Caco-2 (cell line): ENCODE results near the gene LRP1B. TPM values are rescaled to one million over a fixed set of nuclear protein-coding genes. Genes with fewer than 3 reads are reported as not detected.

Experiments
- BruUV-seq: library from RNA; stranded (reverse); fragments of 400-500 nt; replicated peaks from 2 replicates; lab custom pipeline; 2021; lab: Mats Ljungman, UMichigan
- CTCF ChIA-PET: fragments of 300-600 bp; sonication (Branson Sonifier 250); formaldehyde crosslinking; loops from one replicate; lab custom pipeline; 2022; ENCODE audit warnings: antibody characterized with exemption; lab: Charles Lee
- POLR2A ChIA-PET: fragments of 300-600 bp; sonication (Branson Sonifier 250); formaldehyde crosslinking; loops from one replicate; lab custom pipeline; 2022; ENCODE audit warnings: antibody characterized with exemption; lab: Charles Lee
- DNase-seq, 2 experiments: peaks; one replicate each; pipeline versions ENCODE4 v3.0.0 to v3.0.0-alpha.2; 2020 to 2022
- H3K27me3 ChIP-seq: replicated peaks from 2 replicates; pipeline ENCODE4 v1.6.0; 2011; ENCODE audit warnings: low read length; ENCODE audit not compliant: control insufficient read depth, insufficient read depth
- H3K36me3 ChIP-seq: 2 replicates; pipeline ENCODE4 v1.5.1; 2011; ENCODE audit warnings: low read length; ENCODE audit not compliant: control insufficient read depth, insufficient read depth
- H3K4me1 ChIP-seq: fragments of 250-450 bp; sonication (Bioruptor Pico); 2 replicates; pipeline ENCODE4 v1.5.1; 2020; ENCODE audit warnings: mild to moderate bottlenecking
- H3K4me3 ChIP-seq: 2 replicates; pipeline ENCODE4 v1.5.1; 2011; ENCODE audit warnings: low read depth, mild to moderate bottlenecking, control low read depth, low read length
- H3K9me3 ChIP-seq: fragments of 250-450 bp; sonication (Bioruptor Pico); 2 replicates; pipeline ENCODE4 v1.5.1; 2020; ENCODE audit warnings: mild to moderate bottlenecking, moderate library complexity
- H3K27ac Mint-ChIP-seq: one replicate; pipeline ENCODE4 v1.8.0; 2022; ENCODE audit warnings: mixed read lengths; ENCODE audit not compliant: unreplicated experiment
- H3K27me3 Mint-ChIP-seq: one replicate; pipeline ENCODE4 v1.8.0; 2022; ENCODE audit warnings: mixed read lengths; ENCODE audit not compliant: insufficient read depth, unreplicated experiment
- H3K36me3 Mint-ChIP-seq: one replicate; pipeline ENCODE4 v1.8.0; 2022; ENCODE audit warnings: mild to moderate bottlenecking, mixed read lengths; ENCODE audit not compliant: insufficient read depth, unreplicated experiment
- H3K4me1 Mint-ChIP-seq: one replicate; pipeline ENCODE4 v1.8.0; 2022; ENCODE audit warnings: low read depth, mixed read lengths; ENCODE audit not compliant: unreplicated experiment
- H3K4me3 Mint-ChIP-seq: one replicate; pipeline ENCODE4 v1.8.0; 2022; ENCODE audit warnings: mild to moderate bottlenecking, moderate library complexity, mixed read lengths; ENCODE audit not compliant: unreplicated experiment
- H3K9me3 Mint-ChIP-seq: one replicate; pipeline ENCODE4 v1.8.0; 2022; ENCODE audit warnings: mixed read lengths; ENCODE audit not compliant: unreplicated experiment
- CTCF ChIP-seq, 2 experiments: fragments of 200-600 bp in 1 of 2; IDR thresholded peaks; 1 replicate in 1 of 2; 2 replicates in 1 of 2; pipeline versions ENCODE4 v1.5.1 to v1.8.0; 2011 to 2022; ENCODE audit warnings: antibody characterized with exemption in 1 of 2, control low read depth in 1 of 2, inconsistent platforms in 1 of 2, low read depth in 1 of 2, low read length in 1 of 2, mild to moderate bottlenecking in 1 of 2, moderate library complexity in 1 of 2; ENCODE audit not compliant: insufficient read depth in 1 of 2, severe bottlenecking in 1 of 2, unreplicated experiment in 1 of 2
- intact Hi-C: fragments of 100-400 bp; cut with micrococcal nuclease; formaldehyde crosslinking; loops from one replicate; pipeline ENCODE4 v1.10.0; 2022; ENCODE audit not compliant: unreplicated experiment
- total RNA-seq: library from RNA; stranded (reverse); gene quantifications from 2 replicates; pipeline ENCODE4 v1.2.3, GENCODE V29; 2022

Gene LRP1B
- total RNA-seq, 1 experiment from 2014 or later: not detected

GRCh38 chr2:140200764-140201163 lies 1930.1 kb downstream of the LRP1B start:
- intact Hi-C loops: no loop called here

GRCh38 chr2:140200307-140200706 lies 1930.5 kb downstream of the LRP1B start:
- no peaks in the 10 kb centered on the region for H3K9me3 ChIP-seq
- DNase-seq: no peak
- no peaks in the 10 kb centered on the region for H3K4me1 ChIP-seq
- H3K27me3 ChIP-seq: no peaks in the 10 kb centered on the region
- Mint-ChIP-seq H3K4me3 (no peak overlapping the region), H3K4me1 (no peaks in the 10 kb centered on the region), H3K27ac (no peak overlapping the region), H3K36me3 (no peaks in the 10 kb centered on the region), H3K27me3 (no peaks in the 10 kb centered on the region), H3K9me3 (no peaks in the 10 kb centered on the region)
- POLR2A ChIA-PET: no interaction called here
- no peaks in the 10 kb centered on the region for H3K36me3 ChIP-seq
- H3K4me3 ChIP-seq: no peak overlapping the region
- intact Hi-C loops: no loop called here
- no TSS peak for BruUV-seq
- no peak for TF ChIP-seq CTCF (IDR thresholded peaks at IDR 0.05; ENCODE audit: insufficient read depth in 1 of 2, low read depth in 1 of 2, low read length in 1 of 2, severe bottlenecking in 1 of 2, unreplicated experiment in 1 of 2)
- CTCF ChIA-PET: no interaction called here

More at GRCh38 chr2:140200764-140201163, 1930.1 kb downstream of the LRP1B start:
- H3K36me3 Mint-ChIP-seq: no peaks in the 10 kb centered on the region
- H3K4me3 Mint-ChIP-seq: no peak overlapping the region
- ChIA-PET CTCF (no interaction called here), POLR2A (no interaction called here)
- H3K9me3 ChIP-seq: no peaks in the 10 kb centered on the region
- H3K36me3 ChIP-seq: no peaks in the 10 kb centered on the region
- H3K9me3 Mint-ChIP-seq: no peaks in the 10 kb centered on the region
- no peak overlapping the region for H3K27ac Mint-ChIP-seq
- no peak for DNase-seq
- no peak overlapping the region for H3K4me3 ChIP-seq
- H3K27me3 ChIP-seq: no peaks in the 10 kb centered on the region
- no peaks in the 10 kb centered on the region for H3K27me3 Mint-ChIP-seq
- no TSS peak for BruUV-seq
- no peaks in the 10 kb centered on the region for H3K4me1 Mint-ChIP-seq
- TF ChIP-seq CTCF (IDR thresholded peaks at IDR 0.05; ENCODE audit: insufficient read depth in 1 of 2, low read depth in 1 of 2, low read length in 1 of 2, severe bottlenecking in 1 of 2, unreplicated experiment in 1 of 2): no peak
- H3K4me1 ChIP-seq: no peaks in the 10 kb centered on the region

GRCh38 chr2:140199312-140199711 lies 1931.5 kb downstream of the LRP1B start:
- BruUV-seq: no TSS peak
- Mint-ChIP-seq H3K27me3 (no peaks in the 10 kb centered on the region), H3K4me1 (no peaks in the 10 kb centered on the region), H3K36me3 (no peaks in the 10 kb centered on the region), H3K4me3 (no peak overlapping the region), H3K27ac (no peak overlapping the region), H3K9me3 (no peaks in the 10 kb centered on the region)
- no peak for TF ChIP-seq CTCF (IDR thresholded peaks at IDR 0.05; ENCODE audit: insufficient read depth in 1 of 2, low read depth in 1 of 2, low read length in 1 of 2, severe bottlenecking in 1 of 2, unreplicated experiment in 1 of 2)
- Histone ChIP-seq H3K27me3 (no peaks in the 10 kb centered on the region), H3K36me3 (no peaks in the 10 kb centered on the region), H3K4me3 (no peak overlapping the region), H3K4me1 (no peaks in the 10 kb centered on the region), H3K9me3 (no peaks in the 10 kb centered on the region)
- ChIA-PET CTCF (no interaction called here), POLR2A (no interaction called here)
- DNase-seq: no peak
- intact Hi-C loops: no loop called here
